Erythroblast (primary cell): ENCODE measurements around the gene SVOPL.

Source experiments
- GATA1 ChIP-seq: IDR thresholded peaks from 2 replicates; pipeline ENCODE4 v1.6.1; 2011; ENCODE audit warnings: low read depth, mild to moderate bottlenecking, control low read depth, low read length, moderate library complexity
- POLR2A ChIP-seq: IDR thresholded peaks from 2 replicates; pipeline ENCODE4 v1.6.1; 2011; ENCODE audit warnings: mild to moderate bottlenecking, low read length

DNA sequence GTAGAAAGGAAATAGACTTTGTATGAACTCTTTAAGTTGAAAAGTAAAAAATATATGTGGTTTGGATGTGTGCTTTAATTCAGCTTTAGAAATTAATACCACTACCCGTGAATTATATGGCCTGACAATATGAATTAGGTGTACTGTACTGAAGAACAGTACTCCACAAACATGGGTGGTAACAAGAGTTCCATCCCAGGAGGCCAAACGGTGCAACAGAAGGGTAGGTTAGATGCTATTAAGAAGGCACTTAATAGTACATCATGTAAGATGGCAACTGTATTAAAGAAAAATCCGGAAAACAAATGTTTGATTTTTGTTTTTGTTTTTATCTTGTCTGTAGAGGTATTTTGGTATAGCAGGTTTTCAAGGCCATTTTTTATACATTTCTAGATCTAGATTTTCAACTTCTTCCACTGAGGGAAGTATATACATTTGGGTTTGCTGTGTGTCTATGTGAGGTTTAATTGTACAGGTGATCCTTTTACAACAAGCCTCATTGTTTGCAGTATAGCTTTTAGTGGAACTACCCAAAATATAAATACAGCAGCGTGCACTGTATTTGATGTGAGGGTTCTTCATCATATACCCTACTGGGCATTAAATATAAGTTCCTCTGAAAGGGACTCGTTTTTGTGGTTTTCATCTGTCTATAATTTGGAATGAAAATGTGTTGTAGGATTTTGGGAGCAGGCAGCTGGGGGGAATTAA, 115.7 kb downstream of the SVOPL start:
- TF ChIP-seq POLR2A = no peak
- no peak for TF ChIP-seq GATA1
